Panc1 (cell line): ENCODE data around the gene NAA60. TPM values are rescaled to one million over a fixed set of nuclear protein-coding genes. Genes with fewer than 3 reads are reported as not detected.
"Not testable (repeated sequence)": the region's sequence is repeated elsewhere in the genome, so short reads cannot be mapped to it uniquely, and the experiment has no call there.

Experiments used
- ATAC-seq: fragments of 200-7000 bp; cut with Tn5 transposase; 2 replicates; pipeline ENCODE4 v1.9.1; 2020; ENCODE audit warnings: mild to moderate bottlenecking, moderate library complexity
- BruUV-seq: library from RNA; stranded (reverse); fragments of 400-500 nt; replicated peaks from 2 replicates; lab custom pipeline; 2021; lab: Mats Ljungman, UMichigan
- CTCF ChIA-PET: fragments of 300-600 bp; sonication (Branson Sonifier 250); formaldehyde crosslinking; loops from one replicate; lab custom pipeline; 2022; ENCODE audit warnings: antibody characterized with exemption; lab: Charles Lee
- POLR2A ChIA-PET: fragments of 300-600 bp; sonication (Branson Sonifier 250); formaldehyde crosslinking; loops from one replicate; lab custom pipeline; 2022; ENCODE audit warnings: antibody characterized with exemption; lab: Charles Lee
- DNase-seq: peaks from one replicate; pipeline ENCODE4 v3.0.0-alpha.2; 2010; ENCODE audit warnings: low read depth, low spot score
- H3K27ac ChIP-seq: 2 replicates; pipeline ENCODE4 v1.5.1; 2011; ENCODE audit warnings: mild to moderate bottlenecking, low read length, inconsistent platforms
- H3K27me3 ChIP-seq: fragments of 200-500 bp; sonication (Bioruptor generic); 2 replicates; pipeline ENCODE4 v1.6.0; 2014; ENCODE audit warnings: low read length, inconsistent platforms; ENCODE audit not compliant: control insufficient read depth, insufficient read depth
- H3K36me3 ChIP-seq: fragments of 200-500 bp; sonication (Bioruptor generic); 2 replicates; pipeline ENCODE4 v1.5.1; 2014; ENCODE audit warnings: inconsistent platforms, mild to moderate bottlenecking, low read length, moderate library complexity; ENCODE audit not compliant: control insufficient read depth, insufficient read depth
- H3K4me1 ChIP-seq: 2 replicates; pipeline ENCODE4 v1.5.1; 2011; ENCODE audit warnings: inconsistent platforms, mild to moderate bottlenecking, low read length, moderate library complexity; ENCODE audit not compliant: control insufficient read depth, insufficient read depth
- H3K4me3 ChIP-seq, 2 experiments: 2 replicates each; pipeline ENCODE4 v1.5.1; 2011 to 2012; ENCODE audit warnings: low read depth in 2 of 2, low read length in 2 of 2, mild to moderate bottlenecking in 2 of 2, inconsistent platforms in 1 of 2, moderate library complexity in 1 of 2
- H3K9me3 ChIP-seq: fragments of 200-500 bp; sonication (Bioruptor generic); 2 replicates; pipeline ENCODE4 v1.5.1; 2014; ENCODE audit warnings: low read depth, mild to moderate bottlenecking, inconsistent platforms, low read length, moderate library complexity; ENCODE audit not compliant: control insufficient read depth, insufficient read depth
- POLR2AphosphoS5 ChIP-seq: IDR thresholded peaks from 2 replicates; pipeline ENCODE4 v1.6.1; 2012; ENCODE audit warnings: mild to moderate bottlenecking, low read depth, low read length, moderate library complexity
- SIN3A ChIP-seq: IDR thresholded peaks from 2 replicates; pipeline ENCODE4 v1.6.1; 2012; ENCODE audit warnings: low read depth, mild to moderate bottlenecking, low read length, moderate library complexity, borderline replicate concordance; ENCODE audit not compliant: insufficient read depth
- TCF7L2 ChIP-seq: IDR thresholded peaks from 2 replicates; pipeline ENCODE4 v1.6.1; 2011; ENCODE audit warnings: mild to moderate bottlenecking, low read depth, low read length, inconsistent platforms
- in situ Hi-C: cut with HindIII; loops from 2 replicates; pipeline ENCODE4 v1.10.0; 2016; ENCODE audit warnings: low sequenced_read_pairs, low pct_unique_long_range_greater_than_20kb
- intact Hi-C: fragments of 100-400 bp; cut with micrococcal nuclease; formaldehyde crosslinking; loops from one replicate; pipeline ENCODE4 v1.10.0; 2022; ENCODE audit not compliant: unreplicated experiment
- total RNA-seq: library from RNA; stranded (reverse); gene quantifications from one replicate; pipeline ENCODE4 v1.2.1, GENCODE V29; 2021; ENCODE audit not compliant: unreplicated experiment
- TF ChIP-seq, protein P1 (sequence below): fragments of 450-650 bp; IDR thresholded peaks from 2 replicates; pipeline ENCODE4 v1.5.1; 2017; ENCODE audit warnings: mild to moderate bottlenecking
- TF ChIP-seq, protein P2 (sequence below), 2 experiments: IDR thresholded peaks; 2 replicates each; pipeline ENCODE4 v1.6.1; 2011 to 2012; ENCODE audit warnings: low read depth in 2 of 2, control low read depth in 1 of 2, low read length in 1 of 2, mild to moderate bottlenecking in 1 of 2, moderate library complexity in 1 of 2; ENCODE audit not compliant: insufficient read depth in 1 of 2

The NAA60 gene
- total RNA-seq, 1 experiment from 2014 or later: 56.0 TPM

DNA sequence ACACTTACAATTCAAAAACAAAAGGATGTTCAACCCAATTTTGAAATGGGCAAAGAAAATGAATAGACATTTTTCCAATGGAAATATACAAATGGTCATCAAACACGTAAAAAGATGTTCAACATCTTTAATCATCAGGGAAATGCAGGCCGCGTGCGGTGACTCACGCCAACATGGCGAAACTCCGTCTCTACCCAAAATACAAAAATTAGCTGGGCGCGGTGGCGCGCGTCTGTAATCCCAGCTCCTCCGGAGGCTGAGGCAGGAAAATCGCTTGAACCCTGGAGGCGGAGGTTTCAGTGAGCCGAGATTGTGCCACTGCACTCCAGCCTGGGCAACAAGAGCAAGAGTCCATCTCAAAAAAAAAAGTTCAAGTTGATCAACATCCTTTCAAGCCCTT is 55.5 kb downstream of the NAA60 start:
- H3K4me1 ChIP-seq: 0 out of 2 replicates have a peak, but pooled peaks cover 9% of the 10 kb centered on the region
- no peak overlapping the region for H3K27ac ChIP-seq
- DNase-seq (no peak), ATAC-seq (no peak)
- no peaks in the 10 kb centered on the region for H3K27me3 ChIP-seq
- TF ChIP-seq TCF7L2: no peak
- TF ChIP-seq, protein P1, sequence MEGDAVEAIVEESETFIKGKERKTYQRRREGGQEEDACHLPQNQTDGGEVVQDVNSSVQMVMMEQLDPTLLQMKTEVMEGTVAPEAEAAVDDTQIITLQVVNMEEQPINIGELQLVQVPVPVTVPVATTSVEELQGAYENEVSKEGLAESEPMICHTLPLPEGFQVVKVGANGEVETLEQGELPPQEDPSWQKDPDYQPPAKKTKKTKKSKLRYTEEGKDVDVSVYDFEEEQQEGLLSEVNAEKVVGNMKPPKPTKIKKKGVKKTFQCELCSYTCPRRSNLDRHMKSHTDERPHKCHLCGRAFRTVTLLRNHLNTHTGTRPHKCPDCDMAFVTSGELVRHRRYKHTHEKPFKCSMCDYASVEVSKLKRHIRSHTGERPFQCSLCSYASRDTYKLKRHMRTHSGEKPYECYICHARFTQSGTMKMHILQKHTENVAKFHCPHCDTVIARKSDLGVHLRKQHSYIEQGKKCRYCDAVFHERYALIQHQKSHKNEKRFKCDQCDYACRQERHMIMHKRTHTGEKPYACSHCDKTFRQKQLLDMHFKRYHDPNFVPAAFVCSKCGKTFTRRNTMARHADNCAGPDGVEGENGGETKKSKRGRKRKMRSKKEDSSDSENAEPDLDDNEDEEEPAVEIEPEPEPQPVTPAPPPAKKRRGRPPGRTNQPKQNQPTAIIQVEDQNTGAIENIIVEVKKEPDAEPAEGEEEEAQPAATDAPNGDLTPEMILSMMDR: no peak
- no peak for TF ChIP-seq SIN3A
- TF ChIP-seq, protein P2, sequence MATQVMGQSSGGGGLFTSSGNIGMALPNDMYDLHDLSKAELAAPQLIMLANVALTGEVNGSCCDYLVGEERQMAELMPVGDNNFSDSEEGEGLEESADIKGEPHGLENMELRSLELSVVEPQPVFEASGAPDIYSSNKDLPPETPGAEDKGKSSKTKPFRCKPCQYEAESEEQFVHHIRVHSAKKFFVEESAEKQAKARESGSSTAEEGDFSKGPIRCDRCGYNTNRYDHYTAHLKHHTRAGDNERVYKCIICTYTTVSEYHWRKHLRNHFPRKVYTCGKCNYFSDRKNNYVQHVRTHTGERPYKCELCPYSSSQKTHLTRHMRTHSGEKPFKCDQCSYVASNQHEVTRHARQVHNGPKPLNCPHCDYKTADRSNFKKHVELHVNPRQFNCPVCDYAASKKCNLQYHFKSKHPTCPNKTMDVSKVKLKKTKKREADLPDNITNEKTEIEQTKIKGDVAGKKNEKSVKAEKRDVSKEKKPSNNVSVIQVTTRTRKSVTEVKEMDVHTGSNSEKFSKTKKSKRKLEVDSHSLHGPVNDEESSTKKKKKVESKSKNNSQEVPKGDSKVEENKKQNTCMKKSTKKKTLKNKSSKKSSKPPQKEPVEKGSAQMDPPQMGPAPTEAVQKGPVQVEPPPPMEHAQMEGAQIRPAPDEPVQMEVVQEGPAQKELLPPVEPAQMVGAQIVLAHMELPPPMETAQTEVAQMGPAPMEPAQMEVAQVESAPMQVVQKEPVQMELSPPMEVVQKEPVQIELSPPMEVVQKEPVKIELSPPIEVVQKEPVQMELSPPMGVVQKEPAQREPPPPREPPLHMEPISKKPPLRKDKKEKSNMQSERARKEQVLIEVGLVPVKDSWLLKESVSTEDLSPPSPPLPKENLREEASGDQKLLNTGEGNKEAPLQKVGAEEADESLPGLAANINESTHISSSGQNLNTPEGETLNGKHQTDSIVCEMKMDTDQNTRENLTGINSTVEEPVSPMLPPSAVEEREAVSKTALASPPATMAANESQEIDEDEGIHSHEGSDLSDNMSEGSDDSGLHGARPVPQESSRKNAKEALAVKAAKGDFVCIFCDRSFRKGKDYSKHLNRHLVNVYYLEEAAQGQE (IDR thresholded peaks at IDR 0.05; ENCODE audit: insufficient read depth in 1 of 2, low read depth in 2 of 2, low read length in 1 of 2): no peak
- no peak for TF ChIP-seq POLR2AphosphoS5
- intact Hi-C loops: no loop called here
- no peaks in the 10 kb centered on the region for H3K9me3 ChIP-seq
- in situ Hi-C loops: no loop called here
- ChIA-PET CTCF (no interaction called here), POLR2A (interaction anchor here (0.6 kb wide), 1 partner anchor 273 kb away, joined by 7 read pairs; no protein-coding TSS in a partner anchor)
- no TSS peak for BruUV-seq
- H3K36me3 ChIP-seq: no peaks in the 10 kb centered on the region; the same call in 1 of the 2 replicates
- no peak overlapping the region for H3K4me3 ChIP-seq

DNA sequence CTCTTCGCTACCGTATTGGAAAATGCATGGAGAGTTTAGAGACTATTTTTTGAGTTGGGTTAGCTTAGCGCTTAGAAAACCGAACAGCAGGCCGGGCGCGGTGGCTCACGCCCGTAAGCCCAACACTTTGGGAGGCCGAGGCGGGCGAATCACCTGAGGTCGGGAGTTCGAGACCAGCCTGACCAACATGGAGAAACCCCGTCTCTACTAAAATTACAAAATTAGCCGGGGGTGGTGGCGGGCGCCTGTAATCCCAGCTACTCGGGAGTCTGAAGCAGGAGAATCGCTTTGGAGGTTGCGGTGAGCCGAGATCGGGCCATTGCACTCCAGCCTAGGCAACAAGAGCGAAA is 57.9 kb downstream of the NAA60 start:
- peak overlapping the region; percentile 83 to 93 for H3K4me3 ChIP-seq
- BruUV-seq: not testable (repeated sequence)

DNA sequence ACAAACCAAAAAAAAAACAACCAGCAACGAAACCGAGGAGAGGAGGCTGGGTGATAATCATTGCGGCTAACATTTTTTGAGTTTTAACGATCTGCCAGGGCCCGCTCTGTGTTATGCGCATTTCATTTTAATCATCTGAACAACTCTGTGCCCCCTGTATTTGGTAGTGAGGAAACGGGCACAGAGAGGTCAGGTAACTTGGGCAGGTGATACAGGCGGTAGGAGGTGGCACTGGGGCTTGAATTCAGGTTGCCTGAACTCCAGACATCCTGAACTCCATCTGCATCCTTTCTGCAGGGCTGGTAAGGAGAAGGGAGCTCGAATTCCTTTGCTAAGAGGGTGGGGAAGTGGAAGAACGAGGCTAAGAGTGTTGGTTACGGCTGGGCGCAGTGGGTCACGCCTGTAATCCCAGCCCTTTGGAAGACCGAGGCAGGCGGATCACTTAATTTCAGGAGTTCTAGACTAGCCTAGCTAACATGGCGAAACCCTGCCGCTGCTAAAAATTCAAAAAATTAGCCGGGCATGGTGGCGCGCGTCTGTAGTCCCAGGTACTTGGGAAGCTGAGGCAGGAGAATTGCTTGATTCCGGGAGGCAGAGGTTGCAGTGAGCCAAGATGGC is 58.4 kb downstream of the NAA60 start:
- ATAC-seq (no peak), DNase-seq (no peak)
- intact Hi-C loops: no loop called here
- CTCF ChIA-PET: no interaction called here
- Histone ChIP-seq H3K4me3 (peak overlapping the region; percentile 83 to 93), H3K27ac (peak overlapping the region; percentile 84), H3K36me3 (no peaks in the 10 kb centered on the region; the same call in 1 of the 2 replicates), H3K27me3 (no peaks in the 10 kb centered on the region), H3K4me1 (0 out of 2 replicates have a peak, but pooled peaks cover 9% of the 10 kb centered on the region), H3K9me3 (no peaks in the 10 kb centered on the region)
- TF ChIP-seq, protein P1: no peak
- TF ChIP-seq SIN3A (no peak), POLR2AphosphoS5 (no peak), TCF7L2 (no peak)
- TF ChIP-seq, protein P2 (IDR thresholded peaks at IDR 0.05; ENCODE audit: insufficient read depth in 1 of 2, low read depth in 2 of 2, low read length in 1 of 2): no peak
- POLR2A ChIA-PET: interaction anchor here (0.6 kb wide), 1 partner anchor 13 kb away, joined by 10 read pairs; no protein-coding TSS in a partner anchor
- no TSS peak for BruUV-seq
- in situ Hi-C loops: no loop called here

More for the DNA sequence above, 57.9 kb downstream of the NAA60 start:
- H3K36me3 ChIP-seq, H3K4me1 ChIP-seq, POLR2A ChIA-PET, DNase-seq, H3K27me3 ChIP-seq, CTCF ChIA-PET, in situ Hi-C loops, H3K9me3 ChIP-seq, intact Hi-C loops: not testable (repeated sequence)
- H3K27ac ChIP-seq: peak overlapping the region; percentile 84
- peak; percentile 16; the same call in 1 of the 2 replicates for ATAC-seq
